K562 (cell line): ENCODE measurements around the gene ELP1. TPM values are rescaled to one million over a fixed set of nuclear protein-coding genes. Genes with fewer than 3 reads are reported as not detected.

Experiments used
- ATAC-seq: fragments of 200-7000 bp; cut with Tn5 transposase; 3 replicates; pipeline ENCODE4 v1.9.1; 2020; ENCODE audit warnings: moderate library complexity
- BruUV-seq: library from RNA; stranded (reverse); fragments of 400-500 nt; replicated peaks from 2 replicates; lab custom pipeline; 2021; lab: Mats Ljungman, UMichigan
- CTCF ChIA-PET: fragments of 300-600 bp; formaldehyde crosslinking; extraction: SDS; loops from one replicate; lab custom pipeline; 2021; ENCODE audit warnings: low intra/inter-chr PET ratio; lab: Yijun Ruan, JAX
- POLR2A ChIA-PET: fragments of 300-600, 350-650 bp; sonication (Branson Sonifier 250); formaldehyde crosslinking; extraction: SDS; loops from one replicate; lab custom pipeline; 2021; ENCODE audit warnings: antibody characterized with exemption, inconsistent platforms; lab: Yijun Ruan, JAX
- DNase-seq, 4 experiments: peaks; one replicate each; pipeline versions ENCODE4 v3.0.0 to v3.0.0-alpha.2; 2011 to 2018; ENCODE audit warnings: low spot score in 3 of 4, mixed read lengths in 3 of 4; ENCODE audit errors: extremely low read depth in 1 of 4
- FAIRE-seq: peaks from 2 replicates; lab custom pipeline; 2011; peaks lifted over from hg19 to GRCh38; lab: Jason Lieb, UNC
- H2AFZ ChIP-seq: 2 replicates; pipeline ENCODE4 v1.6.0; 2011; ENCODE audit warnings: low read depth, low read length, control low read depth, inconsistent platforms
- H3K27ac ChIP-seq: fragments of 200-600 bp; 3 replicates; pipeline ENCODE4 v1.8.0; 2011; ENCODE audit warnings: low read depth, mild to moderate bottlenecking, control low read depth, inconsistent platforms, low read length, moderate library complexity, mixed read lengths; ENCODE audit errors: extremely low read depth
- H3K27me3 ChIP-seq, 2 experiments: fragments of 300-600 bp in 1 of 2; 2 replicates in 1 of 2; 3 replicates in 1 of 2; pipeline versions ENCODE4 v1.6.0 to v1.8.0; 2011; ENCODE audit warnings: inconsistent platforms in 2 of 2, low read length in 2 of 2, mild to moderate bottlenecking in 1 of 2, mixed read lengths in 1 of 2, moderate library complexity in 1 of 2; ENCODE audit not compliant: control insufficient read depth in 2 of 2, insufficient read depth in 2 of 2
- H3K36me3 ChIP-seq: fragments of 300-600 bp; 3 replicates; pipeline ENCODE4 v1.8.0; 2011; ENCODE audit warnings: mild to moderate bottlenecking, low read length, inconsistent platforms; ENCODE audit not compliant: control insufficient read depth, insufficient read depth
- H3K4me1 ChIP-seq, 2 experiments: fragments of 200-600 bp in 1 of 2; replicated peaks in 1 of 2; 2 replicates in 1 of 2; 3 replicates in 1 of 2; pipeline versions ENCODE4 v1.5.1 to v1.8.0; 2011; ENCODE audit warnings: inconsistent platforms in 2 of 2, low read length in 2 of 2, mild to moderate bottlenecking in 1 of 2, mixed read lengths in 1 of 2, moderate library complexity in 1 of 2; ENCODE audit not compliant: control insufficient read depth in 2 of 2, insufficient read depth in 2 of 2
- H3K4me2 ChIP-seq: 2 replicates; pipeline ENCODE4 v1.6.1; 2011; ENCODE audit warnings: low read length, control low read depth, inconsistent platforms, mixed read lengths; ENCODE audit not compliant: insufficient read depth
- H3K4me3 ChIP-seq: fragments of 200-600 bp; sonication (generic), shearing (Covaris generic); 2 replicates; pipeline ENCODE4 v1.5.1; 2016; ENCODE audit warnings: control low read depth, inconsistent platforms
- H3K79me2 ChIP-seq: fragments of 200-600 bp; 3 replicates; pipeline ENCODE4 v1.8.0; 2011; ENCODE audit warnings: low read length, inconsistent platforms; ENCODE audit not compliant: control insufficient read depth, insufficient read depth
- H3K9ac ChIP-seq, 2 experiments: 2 replicates each; pipeline versions ENCODE4 v1.6.0 to v1.6.1; 2011; ENCODE audit warnings: low read depth in 2 of 2, low read length in 2 of 2, control low read depth in 1 of 2, inconsistent platforms in 1 of 2, mild to moderate bottlenecking in 1 of 2, mixed read lengths in 1 of 2; ENCODE audit not compliant: insufficient read depth in 1 of 2
- H3K9me1 ChIP-seq: one replicate; pipeline ENCODE4 v1.6.0; 2011; ENCODE audit warnings: inconsistent platforms, mild to moderate bottlenecking, low read length, moderate library complexity; ENCODE audit not compliant: control insufficient read depth, insufficient read depth
- H3K9me3 ChIP-seq: replicated peaks from 2 replicates; pipeline ENCODE4 v1.5.1; 2011; ENCODE audit warnings: low read depth, low read length, inconsistent platforms; ENCODE audit not compliant: control insufficient read depth, insufficient read depth
- H4K20me1 ChIP-seq: replicated peaks from 2 replicates; pipeline ENCODE4 v1.6.1; 2011; ENCODE audit warnings: low read length, inconsistent platforms, mixed read lengths; ENCODE audit not compliant: control insufficient read depth, insufficient read depth
- ATF1 ChIP-seq, 2 experiments: fragments of 450-650 bp in 1 of 2; IDR thresholded peaks; 2 replicates each; pipeline ENCODE4 v1.6.1; 2016; ENCODE audit warnings: missing compliant biosample characterization in 1 of 2, missing genetic modification characterization in 1 of 2
- CBFB ChIP-seq: sonication (generic); formaldehyde crosslinking; IDR thresholded peaks from 2 replicates; pipeline ENCODE4 v1.4.0; 2020; ENCODE audit warnings: mild to moderate bottlenecking, missing genetic modification reagents
- EGR1 ChIP-seq: fragments of 450-650 bp; conservative IDR thresholded peaks from 2 replicates; pipeline ENCODE4 v1.6.1; 2017; ENCODE audit warnings: mild to moderate bottlenecking
- ESRRA ChIP-seq: fragments of 450-650 bp; IDR thresholded peaks from 2 replicates; pipeline ENCODE4 v1.6.1; 2014; ENCODE audit warnings: low read depth, mild to moderate bottlenecking, moderate library complexity, borderline replicate concordance
- FOXP4 ChIP-seq: sonication (generic); formaldehyde crosslinking; IDR thresholded peaks from 2 replicates; pipeline ENCODE4 v1.8.0; 2022; ENCODE audit warnings: mild to moderate bottlenecking, missing genetic modification reagents, borderline replicate concordance
- ILF3 ChIP-seq: fragments of 450-650 bp; IDR thresholded peaks from 2 replicates; pipeline ENCODE4 v1.6.1; 2018; ENCODE audit warnings: antibody characterized with exemption, mild to moderate bottlenecking, moderate library complexity, borderline replicate concordance
- TCF7L2 ChIP-seq: fragments of 150-350 bp; IDR thresholded peaks from 2 replicates; pipeline ENCODE4 v1.6.1; 2016; ENCODE audit warnings: low read depth, mild to moderate bottlenecking, low read length, moderate library complexity
- ZNF253 ChIP-seq: fragments of 250-450 bp; sonication (Bioruptor Pico); conservative IDR thresholded peaks from 2 replicates; pipeline ENCODE4 v1.6.1; 2021; ENCODE audit warnings: mild to moderate bottlenecking
- ZNF408 ChIP-seq: fragments of 250-450 bp; sonication (Bioruptor Pico); IDR thresholded peaks from 2 replicates; pipeline ENCODE4 v1.4.0; 2020; ENCODE audit warnings: low read depth, mild to moderate bottlenecking, moderate library complexity
- ZNF75A ChIP-seq: fragments of 450-650 bp; formaldehyde crosslinking; IDR thresholded peaks from 2 replicates; pipeline ENCODE4 v1.4.0; 2020; ENCODE audit warnings: mild to moderate bottlenecking
- in situ Hi-C: fragments of 300-500 bp; cut with MboI; formaldehyde crosslinking; loops from 4 replicates; pipeline ENCODE4 v1.15.0; 2018; ENCODE audit warnings: inconsistent platforms, mixed read lengths
- intact Hi-C: fragments of 100-400 bp; cut with micrococcal nuclease; formaldehyde crosslinking; loops from 2 replicates; pipeline ENCODE4 v1.14.2; 2022
- polyA plus RNA-seq, 8 experiments: library from polyadenylated mRNA; depleted of rRNA in 4 of 8; stranded (reverse) in 5 of 8; unstranded in 3 of 8; fragments of >200 nt; fragmentation: Nextera tagmentation in 2 of 8; fragmentation: Illumina TruSeq in 1 of 8; extraction: Ambion mirVana in 2 of 8; extraction: Trizol in 1 of 8; gene quantifications; 2 replicates each; pipeline versions ENCODE4 v1.2.1 to v1.2.3, GENCODE V29; 2011 to 2014; ENCODE audit warnings: inconsistent platforms in 1 of 8, missing spikeins in 1 of 8
- total RNA-seq, 7 experiments: library from RNA; depleted of rRNA in 6 of 7; stranded (reverse); fragments of >200 nt in 6 of 7; fragmentation: Illumina TruSeq in 2 of 7; extraction: Trizol in 2 of 7; gene quantifications; 2 replicates each; pipeline versions ENCODE4 v1.2.1 to v1.2.3, GENCODE V29; 2011 to 2021; ENCODE audit warnings: low replicate concordance in 1 of 7

The ELP1 gene
- total and polyA plus RNA-seq, 9 of the 15 experiments (the other 6 are each of a cell fraction or from before 2014, with no cell fraction given) = 17.0 to 48.6 (median 39.7) TPM

- Histone ChIP-seq H3K4me3 (no peak overlapping the region), H2AFZ (no peak overlapping the region), H3K36me3 (peaks cover 33% of the 10 kb centered on the region), H3K9me1 (no peaks in the 10 kb centered on the region), H4K20me1 (no peaks in the 10 kb centered on the region), H3K4me2 (no peak overlapping the region), H3K27me3 (no peaks in the 10 kb centered on the region), H3K4me1 (peaks cover 0 to 10% of the 10 kb centered on the region in 2 experiments; a peak in 2 of 5 replicates), H3K27ac (no peak overlapping the region), H3K9me3 (no peaks in the 10 kb centered on the region), H3K9ac (no peak overlapping the region), H3K79me2 (no peaks in the 10 kb centered on the region)
- DNase-seq = no peak
- FAIRE-seq = no peak
- in situ Hi-C loops (no loop called here), intact Hi-C loops (no loop called here)
- TF ChIP-seq ILF3 (no peak), ZNF75A (CRISPR knock-in tag) (no peak), ESRRA (no peak), FOXP4 (CRISPR knock-in tag) (no peak), TCF7L2 (no peak), ATF1 (CRISPR knock-in tag; IDR thresholded peaks at IDR 0.05) (no peak), ATF1 (tag; IDR thresholded peaks at IDR 0.05) (no peak), ZNF253 (no peak), EGR1 (no peak), ZNF408 (CRISPR knock-in tag) (no peak), CBFB (CRISPR knock-in tag) (no peak)
- ChIA-PET CTCF (no interaction called here), POLR2A (interaction anchor here (0.9 kb wide), 1 partner anchor 14 kb away, joined by 3 read pairs; no protein-coding TSS in a partner anchor)
- no peak for ATAC-seq
- no TSS peak for BruUV-seq
Observed at GRCh38 chr9:108967916-108968315, 34.0 kb upstream of the ELP1 start.
